ENCODE measurements around the gene HTR4. TPM values are rescaled to one million over a fixed set of nuclear protein-coding genes. Genes with fewer than 3 reads are reported as not detected.

The HTR4 gene
- total RNA-seq, 1 experiment from 2014 or later, result not detected

GRCh38 chr5:148563021-148563420 lies 91.3 kb downstream of the HTR4 start:
- Histone ChIP-seq H3K4me2 (ENCODE audit: insufficient read depth, insufficient read length, low read length) (no peak overlapping the region), H3K79me2 (ENCODE audit: insufficient read depth, low read length) (no peaks in the 10 kb centered on the region), H4K91ac (ENCODE audit: insufficient read length, low read depth, low read length) (no peak overlapping the region), H3K23ac (ENCODE audit: insufficient read length, low read depth, low read length) (no peak overlapping the region), H4K5ac (ENCODE audit: insufficient read length, low read depth, low read length) (no peak overlapping the region), H2AFZ (ENCODE audit: low read length) (no peak overlapping the region), H2BK5ac (ENCODE audit: insufficient read length, low read length) (no peak overlapping the region), H3K56ac (ENCODE audit: insufficient read length, low read depth, low read length) (no peak overlapping the region), H3K23me2 (ENCODE audit: insufficient read length, low read depth, low read length, poor library complexity, severe bottlenecking) (no peaks in the 10 kb centered on the region), H3T11ph (ENCODE audit: low read length) (no peak overlapping the region), H3K9me3 (ENCODE audit: control insufficient read depth, low read depth, low read length) (no peaks in the 10 kb centered on the region), H3K9ac (ENCODE audit: extremely low read depth, insufficient read length, low read length) (no peak overlapping the region), H3K14ac (ENCODE audit: insufficient read depth, low read length) (no peak overlapping the region), H3K4ac (ENCODE audit: low read depth, low read length) (no peak overlapping the region), H2BK120ac (ENCODE audit: low read depth, low read length, poor library complexity, severe bottlenecking) (no peak overlapping the region), H3K18ac (ENCODE audit: insufficient read length, low read depth, low read length) (no peak overlapping the region), H2BK12ac (ENCODE audit: insufficient read length, low read depth, low read length) (no peak overlapping the region), H2BK20ac (ENCODE audit: low read depth, low read length, poor library complexity, severe bottlenecking) (no peak overlapping the region), H2BK15ac (ENCODE audit: low read depth, low read length) (no peak overlapping the region), H4K20me1 (ENCODE audit: control insufficient read depth, insufficient read depth, insufficient read length) (no peaks in the 10 kb centered on the region), H3K4me1 (ENCODE audit: insufficient read depth, low read length) (peaks cover 7% of the 10 kb centered on the region; the same call in 1 of the 2 replicates), H2AK5ac (ENCODE audit: insufficient read length, low read length) (no peak overlapping the region), H3K27me3 (ENCODE audit: insufficient read depth, low read length) (no peaks in the 10 kb centered on the region), H4K8ac (replicated peaks; ENCODE audit: insufficient read length, low read depth, low read length) (no peak overlapping the region), H3K27ac (ENCODE audit: insufficient read length, low read depth, low read length) (no peak overlapping the region), H3K79me1 (ENCODE audit: insufficient read depth, low read depth, low read length, poor library complexity, severe bottlenecking) (no peaks in the 10 kb centered on the region)
- no peak overlapping the region for H3K4me3 Mint-ChIP-seq
- TF ChIP-seq CTCF (conservative IDR thresholded peaks at IDR 0.05), result no peak
- DNase-seq, result no peak
- no peak overlapping the region; a peak in 1 of 7 replicates for H3K27ac Mint-ChIP-seq
- WGBS (ENCODE audit: extremely low coverage, insufficient read length, low lambda C conversion rate), result no CpG with 5 or more reads among the region's 1 CpG
- H3K36me3 Mint-ChIP-seq (ENCODE audit: insufficient read depth in 1 of 3, low read depth in 3 of 3), result no peaks in the 10 kb centered on the region
- H3K4me1 Mint-ChIP-seq, result peaks cover 12 to 15% of the 10 kb centered on the region in 2 experiments
- peaks cover 12% of the 10 kb centered on the region for H3K27me3 Mint-ChIP-seq (ENCODE audit: low read depth)
- H3K9me3 Mint-ChIP-seq, result no peaks in the 10 kb centered on the region
